ENCODE measurements around the gene ELOVL7. TPM values are rescaled to one million over a fixed set of nuclear protein-coding genes. Genes with fewer than 3 reads are reported as not detected.

Gene ELOVL7
- total RNA-seq, 6 experiments from 2014 or later = 0.19 to 1.2 (median 0.63) TPM

DNA sequence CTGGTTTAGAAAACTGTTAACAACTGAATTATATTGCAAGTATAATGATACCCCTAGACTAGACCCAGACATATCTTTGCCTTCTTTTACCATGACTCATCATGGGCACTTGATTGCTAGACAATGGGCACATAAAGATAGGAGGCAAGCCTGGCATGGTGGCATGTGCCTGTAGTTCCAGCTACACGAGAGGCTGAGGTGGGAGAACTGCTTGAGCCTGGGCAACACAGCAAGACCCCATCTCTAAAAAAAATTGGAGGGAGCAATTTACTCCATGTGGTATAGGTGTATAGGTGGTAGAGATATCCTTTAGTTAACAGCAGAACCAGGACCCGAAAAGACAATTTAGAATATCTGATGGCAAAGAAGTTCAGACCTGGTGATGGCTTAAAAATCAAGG is 51.6 kb downstream of the ELOVL7 start:
- H3K27me3 ChIP-seq = no peaks in the 10 kb centered on the region
- intact Hi-C loops (cut with DNase I) = no loop called here
- H3K4me1 ChIP-seq = peaks cover 0 to 8% (median 2%) of the 10 kb centered on the region in 4 donors
- no peak for DNase-seq
- no peaks in the 10 kb centered on the region for H3K9me3 ChIP-seq
- H3K27ac ChIP-seq = no peak overlapping the region
- WGBS (ENCODE audit: insufficient coverage, low coverage, low lambda C conversion rate, missing lambda C conversion rate) = 54% methylated on average over 2 of the region's 2 CpGs
- H3K4me3 ChIP-seq = no peak overlapping the region
- TF ChIP-seq, protein P1, sequence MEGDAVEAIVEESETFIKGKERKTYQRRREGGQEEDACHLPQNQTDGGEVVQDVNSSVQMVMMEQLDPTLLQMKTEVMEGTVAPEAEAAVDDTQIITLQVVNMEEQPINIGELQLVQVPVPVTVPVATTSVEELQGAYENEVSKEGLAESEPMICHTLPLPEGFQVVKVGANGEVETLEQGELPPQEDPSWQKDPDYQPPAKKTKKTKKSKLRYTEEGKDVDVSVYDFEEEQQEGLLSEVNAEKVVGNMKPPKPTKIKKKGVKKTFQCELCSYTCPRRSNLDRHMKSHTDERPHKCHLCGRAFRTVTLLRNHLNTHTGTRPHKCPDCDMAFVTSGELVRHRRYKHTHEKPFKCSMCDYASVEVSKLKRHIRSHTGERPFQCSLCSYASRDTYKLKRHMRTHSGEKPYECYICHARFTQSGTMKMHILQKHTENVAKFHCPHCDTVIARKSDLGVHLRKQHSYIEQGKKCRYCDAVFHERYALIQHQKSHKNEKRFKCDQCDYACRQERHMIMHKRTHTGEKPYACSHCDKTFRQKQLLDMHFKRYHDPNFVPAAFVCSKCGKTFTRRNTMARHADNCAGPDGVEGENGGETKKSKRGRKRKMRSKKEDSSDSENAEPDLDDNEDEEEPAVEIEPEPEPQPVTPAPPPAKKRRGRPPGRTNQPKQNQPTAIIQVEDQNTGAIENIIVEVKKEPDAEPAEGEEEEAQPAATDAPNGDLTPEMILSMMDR (IDR thresholded peaks at IDR 0.05) = no peak
- no peak for TF ChIP-seq POLR2A (IDR thresholded peaks at IDR 0.05)
- no peaks in the 10 kb centered on the region for H3K36me3 ChIP-seq
- no peak for ATAC-seq

DNA sequence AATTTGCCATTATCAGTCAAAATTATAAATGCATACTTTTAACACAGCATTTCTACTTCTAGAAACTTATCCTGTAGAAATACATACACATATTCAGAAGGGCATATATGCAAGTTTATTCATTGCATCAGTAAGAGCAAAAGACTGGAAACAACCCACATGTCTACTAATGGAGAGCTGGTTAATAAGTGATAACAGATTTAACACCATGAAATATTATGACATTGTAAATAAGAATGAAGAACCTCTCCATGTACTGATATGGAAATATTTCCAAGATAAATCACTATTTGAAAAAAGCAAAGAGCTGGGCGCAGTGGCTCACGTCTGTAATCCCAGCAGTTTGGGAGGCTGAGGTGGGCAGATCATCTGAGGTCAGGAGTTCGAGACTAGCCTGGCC is 54.5 kb downstream of the ELOVL7 start:
- no peak overlapping the region for H3K4me3 ChIP-seq
- no peak for DNase-seq
- intact Hi-C loops (cut with DNase I) = no loop called here
- peaks cover 0 to 8% (median 2%) of the 10 kb centered on the region in 4 donors for H3K4me1 ChIP-seq
- no peaks in the 10 kb centered on the region for H3K36me3 ChIP-seq
- ATAC-seq = no peak
- TF ChIP-seq, protein P1 (IDR thresholded peaks at IDR 0.05) = no peak
- TF ChIP-seq POLR2A (IDR thresholded peaks at IDR 0.05) = no peak
- H3K27me3 ChIP-seq = no peaks in the 10 kb centered on the region
- 71% methylated on average over 3 of the region's 3 CpGs for WGBS (ENCODE audit: insufficient coverage, low coverage, low lambda C conversion rate, missing lambda C conversion rate)
- no peaks in the 10 kb centered on the region for H3K9me3 ChIP-seq
- no peak overlapping the region for H3K27ac ChIP-seq

DNA sequence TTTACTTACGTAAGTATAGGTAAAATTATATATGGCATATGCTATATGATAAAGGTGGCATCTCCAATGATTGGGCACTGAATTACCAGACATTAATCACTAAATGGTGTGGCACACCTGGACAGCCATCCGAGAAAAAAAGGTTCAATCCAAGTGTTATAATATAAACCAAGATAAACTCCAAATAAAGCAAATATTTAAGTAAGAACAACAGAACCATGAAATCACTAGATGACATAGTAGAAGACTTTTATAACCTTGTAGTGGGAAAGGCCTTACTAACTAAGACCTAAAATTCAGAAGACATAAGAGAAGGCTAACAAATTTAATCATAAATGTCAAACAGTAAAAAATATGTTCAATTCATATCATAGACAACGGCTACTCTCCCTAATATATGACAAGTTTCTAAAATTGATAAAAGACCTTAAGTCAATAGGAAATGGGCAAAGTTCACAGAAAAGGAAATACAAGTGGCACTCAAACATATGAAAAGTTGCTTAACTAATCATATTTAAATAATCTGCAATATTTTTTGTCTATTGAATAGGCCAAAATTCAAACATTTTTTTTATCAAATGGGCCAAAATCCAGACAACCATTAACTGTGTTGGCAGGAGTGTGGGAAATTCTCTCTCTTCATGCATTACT is 55.1 kb downstream of the ELOVL7 start:
- Histone ChIP-seq H3K4me1 (peaks cover 0 to 8% (median 2%) of the 10 kb centered on the region in 4 donors), H3K36me3 (no peaks in the 10 kb centered on the region), H3K9me3 (no peaks in the 10 kb centered on the region), H3K27ac (no peak overlapping the region), H3K27me3 (no peaks in the 10 kb centered on the region), H3K4me3 (no peak overlapping the region)
- ATAC-seq = no peak
- intact Hi-C loops (cut with DNase I) = no loop called here
- TF ChIP-seq, protein P1 (IDR thresholded peaks at IDR 0.05) = no peak
- TF ChIP-seq POLR2A (IDR thresholded peaks at IDR 0.05) = no peak
- no peak for DNase-seq
- 37% methylated on average over 3 of the region's 3 CpGs for WGBS (ENCODE audit: insufficient coverage, low coverage, low lambda C conversion rate, missing lambda C conversion rate)

DNA sequence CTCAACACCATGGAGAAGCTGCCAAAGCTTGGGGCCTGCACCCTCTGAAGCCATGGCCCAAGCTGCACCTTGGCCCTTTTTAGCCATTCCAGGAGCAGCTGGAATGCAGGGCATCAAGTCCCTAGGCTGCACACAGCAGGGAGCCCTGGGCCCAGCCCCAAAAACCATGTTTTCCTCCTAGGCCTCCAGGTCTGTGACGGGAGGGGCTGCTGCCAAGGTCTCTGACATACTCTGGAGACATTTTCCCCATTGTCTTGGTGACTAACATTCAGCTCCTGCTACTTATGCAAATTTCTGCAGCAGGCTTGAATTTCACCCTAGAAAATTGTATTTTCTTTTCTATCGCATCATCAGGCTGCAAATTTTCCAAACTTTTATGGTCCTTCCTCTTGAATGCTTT is 64.6 kb downstream of the ELOVL7 start:
- H3K4me3 ChIP-seq = no peak overlapping the region
- TF ChIP-seq POLR2A (IDR thresholded peaks at IDR 0.05) = no peak
- TF ChIP-seq, protein P1 (IDR thresholded peaks at IDR 0.05) = no peak
- H3K27ac ChIP-seq = no peak overlapping the region
- ATAC-seq (no peak), DNase-seq (no peak)
- intact Hi-C loops (cut with DNase I) = no loop called here
- H3K9me3 ChIP-seq = no peaks in the 10 kb centered on the region
- no peaks in the 10 kb centered on the region for H3K4me1 ChIP-seq
- WGBS (ENCODE audit: insufficient coverage, low coverage, low lambda C conversion rate, missing lambda C conversion rate) = 80% methylated on average over 2 of the region's 2 CpGs
- no peaks in the 10 kb centered on the region for H3K27me3 ChIP-seq
- no peaks in the 10 kb centered on the region for H3K36me3 ChIP-seq

Measured in right lobe of liver (tissue), 6 donors.